Tibial nerve (tissue), 4 donors: ENCODE results near the gene PI4K2B.

Experiments
- CTCF ChIP-seq, 5 experiments: fragments of 200-600 bp in 3 of 5; fragments of 450-650 bp in 2 of 5; sonication (generic) in 3 of 5; IDR thresholded peaks; one replicate each; pipeline ENCODE4 v1.5.1; 2016 to 2019; ENCODE audit warnings: antibody characterized with exemption in 5 of 5, mild to moderate bottlenecking in 3 of 5, moderate library complexity in 2 of 5
- EP300 ChIP-seq, 2 donors: sonication (generic); formaldehyde crosslinking; IDR thresholded peaks; one replicate each; pipeline ENCODE4 v1.6.1; 2017; ENCODE audit warnings: antibody characterized with exemption in 2 of 2, mild to moderate bottlenecking in 1 of 2
- POLR2A ChIP-seq, 2 donors: fragments of 450-650 bp; IDR thresholded peaks; one replicate each; pipeline ENCODE4 v1.6.1; 2017; ENCODE audit warnings: antibody characterized with exemption in 2 of 2, mild to moderate bottlenecking in 2 of 2, moderate library complexity in 2 of 2

GRCh38 chr4:25211721-25212120, 22.1 kb upstream of the PI4K2B start:
- TF ChIP-seq CTCF (IDR thresholded peaks at IDR 0.05) (no peak), POLR2A (IDR thresholded peaks at IDR 0.05) (no peak), EP300 (IDR thresholded peaks at IDR 0.05) (no peak)
